Nephron progenitor cell (in vitro differentiated cells): Measurements from ENCODE around the gene CEP76.
A peak's percentile ranks its signal among the peaks of the same experiment; 100 is the strongest.

Experiments
- DNase-seq: peaks from one replicate; pipeline ENCODE4 v3.0.0; 2021
- H3K27ac Mint-ChIP-seq: 2 replicates; pipeline ENCODE4 v1.8.0; 2021; ENCODE audit warnings: mild to moderate bottlenecking, moderate library complexity, mixed read lengths
- H3K27me3 Mint-ChIP-seq: 2 replicates; pipeline ENCODE4 v1.8.0; 2021; ENCODE audit warnings: mild to moderate bottlenecking, low read depth, mixed read lengths; ENCODE audit not compliant: poor library complexity
- H3K36me3 Mint-ChIP-seq: 2 replicates; pipeline ENCODE4 v1.8.0; 2021; ENCODE audit warnings: low read depth, mixed read lengths
- H3K4me1 Mint-ChIP-seq: 2 replicates; pipeline ENCODE4 v1.8.0; 2021; ENCODE audit warnings: mixed read lengths
- H3K4me3 Mint-ChIP-seq: 2 replicates; pipeline ENCODE4 v1.8.0; 2021; ENCODE audit warnings: mild to moderate bottlenecking, moderate library complexity, mixed read lengths
- H3K9me3 Mint-ChIP-seq: 2 replicates; pipeline ENCODE4 v1.8.0; 2021; ENCODE audit warnings: mild to moderate bottlenecking, moderate library complexity, mixed read lengths
- CTCF ChIP-seq: fragments of 200-600 bp; sonication (generic); IDR thresholded peaks from 2 replicates; pipeline ENCODE4 v1.5.0; 2021; ENCODE audit warnings: antibody characterized with exemption

CEP76 gene

GRCh38 chr18:12668041-12668440 lies 34.5 kb downstream of the CEP76 start:
- Mint-ChIP-seq H3K36me3 (peaks cover 17% of the 10 kb centered on the region), H3K9me3 (no peaks in the 10 kb centered on the region), H3K27ac (no peak overlapping the region), H3K4me3 (no peak overlapping the region), H3K27me3 (peaks cover 4% of the 10 kb centered on the region), H3K4me1 (no peaks in the 10 kb centered on the region)
- TF ChIP-seq CTCF = no peak
- DNase-seq = no peak

GRCh38 chr18:12659904-12660605 lies 42.5 kb downstream of the CEP76 start:
- no peak overlapping the region for H3K27ac Mint-ChIP-seq
- peaks cover 3% of the 10 kb centered on the region for H3K36me3 Mint-ChIP-seq
- H3K27me3 Mint-ChIP-seq = peaks cover 31% of the 10 kb centered on the region
- peak overlapping the region; percentile 18 for H3K4me3 Mint-ChIP-seq
- H3K9me3 Mint-ChIP-seq = no peaks in the 10 kb centered on the region
- H3K4me1 Mint-ChIP-seq = peaks cover 29% of the 10 kb centered on the region
- DNase-seq = peak; percentile 47
- peak; percentile 88 for TF ChIP-seq CTCF

DNA sequence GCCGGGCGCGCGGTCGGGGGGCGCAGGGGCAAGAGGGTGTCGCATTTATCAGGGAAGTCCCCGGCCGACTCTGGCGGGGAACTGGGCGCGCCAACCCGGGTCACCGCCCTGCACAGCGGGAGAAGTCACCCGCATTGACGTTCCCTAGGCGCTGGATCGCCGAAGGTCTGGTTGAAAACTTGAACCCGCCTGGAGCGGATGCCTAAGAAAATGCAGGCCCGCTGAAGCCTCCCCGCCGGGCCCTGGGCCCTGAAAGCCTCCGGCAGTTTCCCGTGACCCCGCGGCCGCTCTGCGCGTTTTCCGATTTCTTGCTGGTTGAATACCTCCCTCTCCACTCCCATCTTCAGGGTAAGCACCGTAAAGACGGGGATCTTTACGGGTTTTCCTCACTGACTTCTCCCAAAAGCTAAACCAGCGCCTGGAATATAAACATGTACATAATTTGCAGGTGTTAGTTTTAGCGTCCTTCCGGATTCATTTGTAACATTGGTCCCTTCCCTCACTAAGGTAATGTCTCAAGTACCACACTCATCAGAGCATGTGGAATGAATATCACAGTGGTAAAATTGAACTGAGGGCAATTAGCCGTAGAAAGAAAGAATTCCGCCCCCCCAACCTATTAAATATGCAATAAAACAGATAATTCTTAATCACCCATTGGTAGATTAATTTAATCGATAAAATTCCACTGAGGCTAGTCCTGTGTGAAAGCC lies 43.9 kb downstream of the CEP76 start:
- Mint-ChIP-seq H3K4me3 (peak overlapping the region; percentile 88), H3K27ac (peak overlapping the region; percentile 73), H3K36me3 (no peaks in the 10 kb centered on the region), H3K4me1 (peaks cover 32% of the 10 kb centered on the region), H3K27me3 (peaks cover 42% of the 10 kb centered on the region), H3K9me3 (no peaks in the 10 kb centered on the region)
- DNase-seq = peak; percentile 56
- no peak for TF ChIP-seq CTCF

DNA sequence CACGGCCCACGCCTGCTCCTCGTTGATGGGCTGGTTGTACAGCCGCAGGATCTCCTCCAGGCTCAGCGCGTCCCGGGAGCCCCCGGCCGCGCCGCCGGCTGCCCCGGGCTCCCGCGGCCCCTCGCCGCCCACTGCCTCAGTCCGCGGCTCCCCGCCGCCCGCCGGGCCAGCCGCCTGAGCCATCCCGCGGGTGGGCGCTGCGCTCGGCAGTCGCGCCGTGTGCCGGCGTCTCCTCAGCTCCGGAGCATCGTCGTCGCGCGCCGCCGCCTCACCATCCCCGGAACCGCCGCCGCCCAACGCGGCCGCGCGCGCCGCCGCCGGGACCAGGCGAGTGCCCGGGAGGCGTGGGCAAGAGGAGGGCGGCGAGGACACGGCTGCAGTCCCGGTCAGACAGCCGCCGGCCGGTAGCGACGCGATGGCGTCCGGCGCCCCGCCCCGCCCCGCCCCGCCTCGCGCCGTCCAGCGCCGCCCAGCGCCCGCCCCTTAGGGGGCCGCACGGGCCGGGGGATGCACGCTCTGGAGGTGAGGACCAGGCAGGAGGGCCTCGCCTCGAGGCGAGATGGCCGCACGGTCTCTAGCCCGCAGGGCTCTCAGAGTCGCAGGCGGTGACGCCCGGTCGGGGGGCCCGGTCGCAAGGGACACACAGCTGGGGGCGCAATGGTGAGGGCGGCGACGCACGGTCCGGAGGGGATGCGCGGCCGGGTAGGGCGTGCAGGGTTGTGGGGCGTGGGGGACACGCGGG lies 44.7 kb downstream of the CEP76 start, which contains the start of gene SPIRE1:
Gene SPIRE1 (minus strand): TSS at position 424 of the 742 bp plus-strand sequence. CDS start 241 bp downstream, at position 183.
- H3K27ac Mint-ChIP-seq = peak within 1 kb of the TSS; percentile 73
- peak within 1 kb of the TSS; percentile 88 for H3K4me3 Mint-ChIP-seq
- no peak for TF ChIP-seq CTCF
- DNase-seq = peak; percentile 72
- H3K4me1 Mint-ChIP-seq = peaks cover 32% of the 10 kb centered on the region
- no peaks in the 10 kb centered on the region for H3K9me3 Mint-ChIP-seq
- peaks cover 43% of the 10 kb centered on the region for H3K27me3 Mint-ChIP-seq
- H3K36me3 Mint-ChIP-seq = peaks cover 4% of the 10 kb centered on the region

DNA sequence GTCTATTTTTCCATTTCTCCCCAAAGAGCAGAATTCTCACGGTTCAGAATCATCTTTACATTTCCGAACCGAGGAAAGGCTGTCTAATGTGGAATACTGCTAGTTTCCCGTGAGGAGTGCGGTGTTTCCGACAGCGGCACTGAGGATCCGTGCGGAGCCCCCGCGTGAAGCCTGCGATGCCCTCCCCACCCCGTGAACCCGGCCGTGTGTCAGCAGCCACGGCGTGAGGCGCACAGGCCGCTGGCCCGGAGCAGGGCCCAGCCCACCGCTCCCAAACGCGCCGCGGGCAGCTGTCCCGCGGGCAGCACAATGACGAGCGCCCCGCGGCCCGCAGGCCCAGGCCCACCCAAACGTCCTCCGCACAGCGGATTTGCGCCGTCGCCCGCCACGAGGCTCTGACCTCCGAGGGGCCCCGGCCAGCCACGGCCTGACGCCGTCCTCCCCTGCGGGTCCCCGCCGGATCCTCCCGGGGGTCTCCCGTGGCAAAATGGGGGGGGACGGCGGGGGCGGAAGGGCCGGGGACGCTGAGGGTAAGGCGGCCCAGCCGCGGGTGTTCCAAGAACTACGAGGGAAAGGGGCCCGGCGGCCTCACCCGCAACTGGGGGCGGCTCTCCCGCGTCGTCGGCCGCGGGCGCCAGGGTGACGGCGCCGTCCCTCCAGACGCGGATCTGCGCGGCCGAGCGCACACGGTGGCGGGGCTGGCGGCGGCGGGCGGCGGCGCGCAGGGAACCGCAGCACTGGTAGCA lies 45.4 kb downstream of the CEP76 start:
- peaks cover 32% of the 10 kb centered on the region for H3K4me1 Mint-ChIP-seq
- H3K36me3 Mint-ChIP-seq = peaks cover 4% of the 10 kb centered on the region
- peak overlapping the region; percentile 71 for H3K27ac Mint-ChIP-seq
- peak; percentile 58 for DNase-seq
- H3K9me3 Mint-ChIP-seq = no peaks in the 10 kb centered on the region
- H3K4me3 Mint-ChIP-seq = peak overlapping the region; percentile 87
- no peak for TF ChIP-seq CTCF
- H3K27me3 Mint-ChIP-seq = peaks cover 43% of the 10 kb centered on the region
